HG03521 (cell line): Measurements from ENCODE around the gene TMEM184A.

Experiments
- ATAC-seq: cut with Tn5 transposase; IDR thresholded peaks from one replicate; pipeline ENCODE4 v1.9.1; 2021; ENCODE audit warnings: mild to moderate bottlenecking, moderate library complexity; ENCODE audit not compliant: unreplicated experiment

TMEM184A gene

DNA sequence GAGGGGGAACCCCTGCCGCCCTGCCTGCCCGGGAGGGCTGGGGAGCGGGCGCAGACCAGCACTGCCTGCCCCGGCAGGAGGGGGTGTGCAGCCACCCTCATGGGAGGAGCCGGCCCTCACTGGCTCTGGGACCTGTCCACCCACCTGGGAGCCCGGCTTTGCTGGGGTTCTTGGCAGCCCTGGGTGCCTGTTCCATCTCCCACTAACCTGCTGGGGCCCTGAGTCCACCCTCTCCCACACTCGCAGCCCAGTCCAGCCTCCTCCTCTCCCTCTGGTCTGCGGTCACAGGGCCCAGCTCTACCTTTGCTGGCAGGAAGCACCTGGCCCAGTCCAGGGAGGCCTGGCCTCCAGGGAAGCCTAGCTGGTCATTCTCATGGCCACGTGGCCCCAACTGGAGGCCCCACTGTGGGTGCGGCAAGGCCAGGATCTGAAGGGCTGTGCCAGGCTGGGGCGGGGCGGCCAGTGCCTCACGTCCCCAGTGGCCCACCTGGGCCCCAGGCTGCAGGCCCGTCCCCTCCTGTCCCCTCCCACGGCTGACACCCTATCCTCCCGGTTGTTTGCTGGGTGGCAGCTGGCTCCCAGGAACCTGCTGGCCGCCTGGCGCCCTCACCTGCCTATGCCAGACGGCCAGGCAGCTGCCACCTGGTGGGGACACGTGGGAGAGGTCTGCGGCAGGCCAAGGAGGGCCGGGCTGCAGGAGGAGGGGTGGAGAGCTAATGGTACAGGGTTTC is at the start of gene TMEM184A:
TMEM184A (minus strand) TSS at position 393 of the 731 bp plus-strand sequence. CDS start 721 bp downstream, outside the sequence.
- no peak for ATAC-seq

DNA sequence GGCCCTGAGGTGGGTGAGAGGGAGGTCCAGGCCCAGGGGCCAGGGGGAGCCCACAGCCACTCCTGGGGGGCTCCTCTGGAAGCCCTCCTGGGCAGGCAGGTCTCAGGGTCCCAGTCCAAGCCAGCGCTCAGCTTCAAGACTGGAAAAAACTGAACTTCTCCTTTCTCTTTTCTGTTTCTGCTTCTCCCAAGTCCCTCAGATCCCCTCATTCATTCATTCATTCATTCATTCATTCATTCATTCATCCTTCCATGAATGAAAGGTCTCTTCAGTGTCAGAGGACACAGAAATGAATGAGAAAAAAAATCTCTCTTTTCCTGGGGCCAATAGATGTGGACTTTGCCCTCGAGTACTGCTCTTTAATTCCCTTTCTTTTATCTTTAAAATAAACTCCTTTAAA is 48.4 kb upstream of the TMEM184A start:
- no peak for ATAC-seq

GRCh38 chr7:1603346-1604225 is 47.6 kb upstream of the TMEM184A start:
- ATAC-seq = no peak

GRCh38 chr7:1602386-1602785 is 46.4 kb upstream of the TMEM184A start:
- ATAC-seq = no peak

DNA sequence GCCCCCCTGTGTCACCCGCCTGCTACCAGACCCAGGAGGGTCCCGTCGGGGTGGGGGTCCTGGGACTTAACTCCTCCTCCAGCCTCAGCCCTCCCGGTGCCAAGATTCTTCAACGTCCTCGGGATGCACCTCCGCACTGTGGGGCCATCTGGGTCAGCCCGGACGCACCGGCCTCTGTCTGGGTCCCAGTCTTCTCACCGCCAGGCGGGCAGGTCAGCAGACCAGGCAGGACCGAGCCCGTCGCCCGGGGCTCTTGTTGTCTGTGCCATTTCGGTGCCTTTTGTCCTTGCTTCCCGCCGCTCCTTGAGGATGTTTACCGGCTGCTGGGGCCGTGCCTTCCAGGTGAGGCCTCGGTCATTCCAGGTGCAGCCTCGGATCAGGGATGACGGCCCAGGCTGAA is 46.0 kb upstream of the TMEM184A start:
- no peak for ATAC-seq

DNA sequence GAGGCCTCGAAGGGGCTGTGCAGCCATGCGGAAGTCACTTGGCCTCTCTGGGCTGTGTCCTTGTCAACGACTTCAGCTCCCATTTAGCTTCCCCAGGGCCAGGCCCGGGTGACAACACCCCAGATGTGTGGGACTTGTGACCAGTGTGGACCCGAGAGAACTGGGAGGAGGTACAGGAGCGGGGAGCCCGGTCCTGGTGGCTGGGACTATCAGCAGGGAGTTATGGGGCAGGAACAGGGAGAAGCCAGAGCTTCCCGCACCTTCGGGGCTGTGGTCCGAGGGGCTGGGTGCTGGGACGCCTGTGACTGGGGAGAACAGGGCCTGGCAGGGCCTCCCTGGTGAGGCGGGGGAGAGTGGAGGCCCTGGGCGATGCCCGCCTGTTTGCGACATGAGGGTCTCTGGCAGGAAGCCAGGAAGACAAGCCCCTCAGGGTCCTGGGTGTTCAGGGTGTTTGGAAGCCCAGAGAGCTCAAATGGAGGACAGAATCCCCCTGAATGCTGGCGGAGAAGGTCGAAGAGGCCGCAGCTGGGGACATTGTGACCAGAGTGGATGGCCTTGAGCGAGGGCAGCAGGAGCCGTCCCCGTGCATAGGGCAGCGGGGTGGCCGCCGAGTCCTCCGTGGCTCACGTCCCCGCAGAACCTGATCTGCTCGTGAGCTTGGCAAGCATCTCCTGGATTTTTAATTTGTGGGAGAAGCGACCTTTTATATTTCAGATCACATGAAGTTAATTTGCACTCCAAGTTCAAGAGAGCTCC is 43.8 kb upstream of the TMEM184A start:
- ATAC-seq = no peak

- no peak for ATAC-seq
Observed at GRCh38 chr7:1598961-1599639, 43.1 kb upstream of the TMEM184A start.

DNA sequence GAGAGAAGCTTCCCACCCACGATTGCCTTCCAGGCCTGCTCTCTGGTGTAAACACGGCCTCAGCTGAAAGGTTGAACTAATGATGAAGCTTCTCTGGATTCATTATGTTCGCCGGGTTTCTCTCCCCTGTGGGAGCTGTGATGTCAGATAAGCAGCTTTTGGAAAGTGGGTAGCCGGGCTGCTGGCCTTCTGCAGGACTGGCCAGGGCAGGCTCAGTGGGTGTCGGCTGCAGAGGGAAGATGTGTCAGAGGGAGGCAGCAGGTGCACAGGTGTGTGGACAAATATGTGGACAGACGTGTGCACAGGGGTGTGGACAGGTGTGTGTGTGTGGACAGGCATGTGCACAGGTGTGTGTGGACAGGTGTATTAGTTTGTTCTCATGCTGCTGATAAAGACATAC is 42.3 kb upstream of the TMEM184A start:
- no peak for ATAC-seq

DNA sequence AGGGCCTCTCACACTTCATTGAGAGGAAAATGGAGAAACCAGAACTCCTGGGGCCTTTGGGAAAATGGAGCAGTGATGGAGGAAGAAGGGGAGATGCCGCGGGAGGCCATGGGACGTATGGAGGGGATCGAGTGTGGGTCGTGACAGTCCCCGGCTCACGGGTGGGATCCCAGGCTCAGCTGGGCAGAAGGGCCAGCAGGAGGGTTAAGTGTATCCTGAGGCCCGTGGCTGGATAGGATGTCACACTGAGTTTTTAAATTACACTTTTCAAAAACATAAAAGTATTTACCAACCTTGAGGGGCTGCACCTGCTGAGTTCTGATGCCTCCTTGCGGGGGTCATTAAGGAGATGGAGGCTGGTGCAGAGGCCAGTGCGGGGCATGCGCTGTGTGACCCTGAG is 41.8 kb upstream of the TMEM184A start:
- ATAC-seq = no peak

DNA sequence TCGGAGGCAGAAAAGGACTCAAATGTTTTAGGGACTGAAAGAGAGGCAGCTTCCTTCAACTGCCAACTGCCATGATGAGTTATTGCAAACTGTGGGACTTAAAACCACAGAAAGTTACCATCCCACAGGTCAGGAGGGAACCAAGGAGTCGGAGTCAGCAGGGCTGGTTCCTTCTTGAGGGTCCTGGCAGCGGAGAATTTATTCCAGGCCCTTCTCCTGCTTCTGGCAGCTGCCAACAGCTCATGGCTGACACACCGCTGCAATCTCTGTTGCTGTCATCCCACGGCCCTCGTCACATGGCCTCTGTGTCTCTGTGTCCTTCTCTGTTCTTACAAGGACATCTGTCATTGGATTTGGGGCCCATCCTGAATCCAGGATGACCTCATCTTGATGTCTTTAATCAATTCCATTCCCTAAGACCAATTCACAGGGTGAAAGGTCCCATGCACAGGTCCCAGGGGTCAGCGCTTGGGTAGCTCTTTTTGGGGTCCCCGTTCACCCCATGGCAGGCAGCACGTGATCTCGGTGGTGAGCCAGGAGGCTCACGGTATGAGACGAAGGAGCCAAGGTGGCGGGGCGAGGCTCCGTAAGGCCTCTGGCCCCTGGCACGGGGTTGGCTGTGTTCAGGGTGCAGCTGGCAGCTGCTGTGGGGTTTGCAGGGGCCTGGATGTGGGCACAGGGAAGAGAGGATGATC is 41.2 kb upstream of the TMEM184A start:
- ATAC-seq = no peak

GRCh38 chr7:1596181-1597043 is 40.4 kb upstream of the TMEM184A start:
- no peak for ATAC-seq

DNA sequence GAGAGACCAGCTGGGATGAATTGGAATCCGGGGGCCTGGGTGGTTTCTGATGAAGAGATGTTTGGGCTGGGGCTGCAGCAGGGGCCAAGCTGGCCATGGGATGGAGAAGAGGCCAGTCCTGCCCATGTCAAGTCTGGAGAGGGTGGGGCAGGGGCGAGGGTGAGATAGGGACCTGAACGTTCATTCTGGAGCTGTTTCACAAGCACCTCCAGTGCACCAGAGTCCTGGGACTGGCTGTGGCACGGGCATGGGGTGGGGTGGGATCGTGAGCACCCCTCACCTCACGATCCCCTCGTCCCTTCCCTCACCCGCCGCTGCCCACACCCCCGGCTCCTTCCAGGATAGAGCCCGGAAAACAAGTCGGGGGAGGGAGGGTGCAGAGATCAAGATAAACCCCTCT is 39.6 kb upstream of the TMEM184A start:
- ATAC-seq = no peak

GRCh38 chr7:1595027-1595426 is 39.0 kb upstream of the TMEM184A start:
- no peak for ATAC-seq

DNA sequence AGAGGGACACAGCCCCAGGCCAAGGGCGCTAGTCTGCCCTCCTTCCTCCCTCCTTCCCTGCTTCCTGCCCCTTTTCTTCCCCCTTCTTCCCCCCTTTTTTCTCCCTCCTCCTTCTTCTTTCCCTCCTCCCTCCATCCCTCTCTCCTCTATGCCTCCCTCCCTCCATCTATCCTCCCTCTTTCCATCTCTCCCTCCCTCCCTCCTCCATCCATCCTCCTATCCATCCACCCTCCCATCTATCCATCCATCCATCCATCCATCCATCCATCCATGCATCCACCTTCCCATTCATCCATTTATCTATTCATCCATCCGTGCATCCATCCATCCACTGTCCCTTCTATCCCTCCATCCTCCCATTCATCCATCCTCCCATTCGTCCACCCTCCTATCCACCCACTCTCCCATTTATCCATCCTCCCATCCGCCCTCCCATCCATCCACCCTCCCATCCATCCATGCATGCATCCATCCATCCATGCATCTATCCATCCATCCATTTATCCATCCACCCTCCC is 38.0 kb upstream of the TMEM184A start:
- ATAC-seq = no peak

- no peak for ATAC-seq
Observed at GRCh38 chr7:1593091-1593866, 37.3 kb upstream of the TMEM184A start.

DNA sequence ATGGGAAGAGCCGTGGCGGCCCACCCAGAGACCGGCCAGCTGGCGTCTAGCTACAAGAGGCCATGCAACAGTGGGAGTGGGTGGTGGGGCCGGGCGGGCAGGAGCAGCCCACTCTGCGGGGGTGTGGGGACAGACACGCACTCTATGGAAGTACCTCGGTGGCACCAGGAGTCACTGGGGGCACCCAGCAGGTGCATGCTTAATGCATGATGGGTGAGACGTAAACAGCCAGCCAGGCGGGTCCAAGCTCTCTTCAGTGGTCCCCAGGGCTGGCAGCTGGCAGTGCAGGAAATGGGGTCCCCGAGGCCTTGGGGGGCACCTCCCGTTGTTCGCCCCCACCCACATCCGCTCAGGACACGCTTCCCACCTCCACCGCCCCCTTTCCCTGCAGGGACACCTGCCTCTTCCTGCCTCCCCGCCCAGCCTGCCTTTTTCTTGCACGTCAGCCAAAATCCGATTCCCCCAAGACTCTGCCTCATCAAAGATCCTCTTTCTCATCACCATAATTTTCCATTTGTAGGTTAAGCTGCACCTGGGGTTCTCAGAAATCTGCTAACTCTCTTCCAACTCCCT is 36.4 kb upstream of the TMEM184A start:
- ATAC-seq = no peak

DNA sequence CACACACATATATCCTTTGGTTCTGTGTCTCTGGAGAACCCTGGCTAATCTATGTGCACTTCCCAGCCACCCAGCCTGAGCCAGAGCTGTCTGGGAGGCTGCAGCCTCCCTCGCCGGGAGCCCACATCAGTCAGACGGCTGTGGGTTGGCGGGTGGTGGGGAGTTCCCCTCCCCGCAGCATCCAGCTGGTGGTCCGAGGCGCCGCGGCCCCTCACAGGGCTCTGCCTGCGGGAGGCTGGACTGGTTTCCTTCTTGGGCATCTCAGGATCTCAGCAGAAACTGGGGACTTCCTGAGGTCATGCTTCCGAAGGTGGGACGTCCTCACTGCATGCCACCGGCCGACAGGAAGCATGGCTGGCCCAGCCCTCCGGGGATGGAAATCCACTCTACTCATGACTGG is 35.9 kb upstream of the TMEM184A start:
- no peak for ATAC-seq

DNA sequence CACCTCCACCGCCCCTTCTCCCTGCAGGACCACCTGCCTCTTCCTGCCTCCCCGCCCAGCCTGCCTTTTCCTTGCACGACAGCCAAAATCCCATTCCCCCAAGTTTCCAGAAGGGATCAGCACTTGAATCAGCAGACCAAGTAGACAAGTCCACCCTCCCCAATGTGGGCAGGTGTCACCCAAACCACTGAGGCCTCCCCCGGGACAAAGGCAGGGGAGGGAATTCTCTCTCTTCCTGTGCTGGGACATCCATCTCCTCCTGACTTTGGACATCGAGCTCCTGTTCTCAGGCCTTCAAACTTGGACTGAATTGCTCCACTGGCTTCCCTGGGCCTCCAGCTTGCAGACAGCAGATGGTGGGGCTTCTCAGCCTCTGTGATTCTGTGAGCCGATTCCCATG is 35.4 kb upstream of the TMEM184A start:
- ATAC-seq = no peak
